ENCODE results near the gene TEX19. TPM values are rescaled to one million over a fixed set of nuclear protein-coding genes. Genes with fewer than 3 reads are reported as not detected.

The TEX19 gene
- total and polyA plus RNA-seq, 2 of the 4 experiments (the other 2 are of a cell fraction), result under 0.01 to 0.03 TPM

- intact Hi-C loops (cut with micrococcal nuclease) (loop anchor here (10.0 kb wide), 1 partner anchor 293 kb away; the partner anchor contains the start of genes DCXR and RAC3), dilution Hi-C loops (cut with HindIII; ENCODE audit: low sequenced_read_pairs, unreplicated experiment) (no loop called here), in situ Hi-C loops (cut with MboI; ENCODE audit: low sequenced_read_pairs) (no loop called here)
- Histone ChIP-seq H3K4me3 (ENCODE audit: insufficient read depth, low read depth, low read length) (no peak overlapping the region), H3K9me3 (ENCODE audit: control insufficient read depth, insufficient read depth, low read length) (no peaks in the 10 kb centered on the region), H2AK5ac (ENCODE audit: low read depth, low read length) (peak overlapping the region; percentile 7; the same call in 1 of the 2 replicates), H3K23ac (ENCODE audit: low read depth, low read length) (no peak overlapping the region), H3K18ac (ENCODE audit: low read depth, low read length) (no peak overlapping the region), H2BK15ac (ENCODE audit: low read depth, low read length) (no peak overlapping the region), H2AK9ac (replicated peaks; ENCODE audit: low read depth, low read length, poor library complexity) (peak overlapping the region; percentile 16), H3K56ac (ENCODE audit: extremely low read depth, insufficient read depth, low read length) (no peak overlapping the region), H3K4me1 (ENCODE audit: control insufficient read depth, insufficient read depth, low read length) (peaks cover 10% of the 10 kb centered on the region), H3K9ac (ENCODE audit: low read depth, low read length) (no peak overlapping the region), H3K36me3 (ENCODE audit: control insufficient read depth, insufficient read depth, low read length) (no peaks in the 10 kb centered on the region), H2BK120ac (ENCODE audit: low read depth, low read length) (no peak overlapping the region), H3K27me3 (ENCODE audit: control insufficient read depth, insufficient read depth, low read length) (peaks cover 10% of the 10 kb centered on the region), H3K79me1 (ENCODE audit: low read depth in 1 of 2, low read length in 2 of 2) (no peaks in the 10 kb centered on the region), H2BK20ac (ENCODE audit: low read depth, low read length) (no peak overlapping the region), H3K4me2 (ENCODE audit: low read depth, low read length) (no peak overlapping the region), H4K20me1 (ENCODE audit: insufficient read depth, low read length) (no peaks in the 10 kb centered on the region), H4K91ac (ENCODE audit: insufficient read depth, low read depth, low read length) (no peak overlapping the region), H2BK5ac (ENCODE audit: low read depth, low read length, poor library complexity, severe bottlenecking) (no peak overlapping the region), H3K14ac (replicated peaks; ENCODE audit: low read depth, low read length) (no peak overlapping the region), H3K27ac (ENCODE audit: insufficient read depth, low read length) (no peak overlapping the region), H3K9me1 (ENCODE audit: insufficient read depth, low read length) (no peaks in the 10 kb centered on the region), H4K5ac (ENCODE audit: low read depth, low read length) (no peak overlapping the region), H4K8ac (ENCODE audit: low read depth in 2 of 2, low read length in 2 of 2) (no peak overlapping the region), H2AFZ (replicated peaks; ENCODE audit: low read length, poor library complexity) (peak overlapping the region; percentile 21), H3K4ac (ENCODE audit: low read depth, low read length) (no peak overlapping the region)
- WGBS, 2 experiments (ENCODE audit: extremely low coverage in 2 of 2, insufficient read length in 1 of 2), result 62% methylated on average over 5 of the region's 16 CpGs; no CpG with 5 or more reads in 1 of the 2 experiments
- ATAC-seq (ENCODE audit: low read depth), result no peak
- no peak for DNase-seq
- no TSS peak for BruUV-seq (replicated peaks)
- POLR2A ChIA-PET (ENCODE audit: unreplicated experiment), result no interaction called here
- TF ChIP-seq CEBPB (IDR thresholded peaks at IDR 0.05; ENCODE audit: low read depth, low read length), result no peak
- TF ChIP-seq FOS (IDR thresholded peaks at IDR 0.05; ENCODE audit: low read depth, low read length), result no peak
- no peak for TF ChIP-seq RAD21 (IDR thresholded peaks at IDR 0.05; ENCODE audit: low read length)
- TF ChIP-seq ELK1 (IDR thresholded peaks at IDR 0.05; ENCODE audit: borderline replicate concordance, low read depth, low read length), result no peak
- no peak for TF ChIP-seq CHD1 (IDR thresholded peaks at IDR 0.05; ENCODE audit: low read depth, low read length)
- no peak for TF ChIP-seq MAFK (IDR thresholded peaks at IDR 0.05; ENCODE audit: low read depth, low read length)
- TF ChIP-seq NFE2L2 (IDR thresholded peaks at IDR 0.05; ENCODE audit: low read depth, low read length), result no peak
- CTCF ChIA-PET, result no interaction called here
Observed at GRCh38 chr17:82327757-82328140, 31.3 kb upstream of the TEX19 start.

All from IMR-90 (cell line).